ENCODE results near the gene PDE3B. TPM values are rescaled to one million over a fixed set of nuclear protein-coding genes. Genes with fewer than 3 reads are reported as not detected.
"Not testable (repeated sequence)": the region's sequence is repeated elsewhere in the genome, so short reads cannot be mapped to it uniquely, and the experiment has no call there.

Gene PDE3B
- polyA plus RNA-seq, 3 donors, result 4.0 to 6.0 (median 5.2) TPM

DNA sequence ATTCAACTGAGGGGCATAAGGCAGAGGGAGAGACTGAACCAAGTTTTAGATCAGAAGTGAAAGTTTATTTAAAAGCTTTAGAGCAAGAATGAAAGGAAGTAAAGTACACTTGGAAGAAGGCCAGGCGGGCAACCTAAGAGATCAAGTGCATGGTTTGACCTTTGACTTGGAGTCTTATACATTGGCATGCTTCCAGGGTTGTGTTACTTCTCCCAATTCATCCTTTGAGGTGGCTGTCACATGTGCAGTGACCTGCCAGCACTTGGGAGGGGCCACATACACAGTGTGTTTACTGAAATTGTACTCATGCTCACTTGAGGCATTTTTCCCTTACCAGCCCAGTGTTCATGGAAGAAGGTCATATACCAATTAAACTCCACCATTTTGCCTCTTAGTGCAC lies 218.1 kb downstream of the PDE3B start:
- DNase-seq, result no peak
- H3K4me1 Mint-ChIP-seq, result no peaks in the 10 kb centered on the region
- H4K20me1 ChIP-seq (ENCODE audit: insufficient read depth, low read length), result no peaks in the 10 kb centered on the region
- intact Hi-C loops (cut with micrococcal nuclease), result no loop called here
- no peak overlapping the region for H3K4me3 ChIP-seq (replicated peaks in 1 of 3; ENCODE audit: low read depth in 2 of 3, low read length in 3 of 3)
- no peaks in the 10 kb centered on the region for H3K9me3 ChIP-seq (replicated peaks in 1 of 2; ENCODE audit: control insufficient read depth in 1 of 2, insufficient read depth in 1 of 2, low read length in 2 of 2)
- WGBS (ENCODE audit: insufficient coverage), result 100% methylated on average over 1 of the region's 1 CpG
- no peaks in the 10 kb centered on the region for H3K27me3 ChIP-seq (ENCODE audit: control insufficient read depth in 2 of 2, insufficient read depth in 2 of 2, low read length in 2 of 2)
- TF ChIP-seq CTCF (IDR thresholded peaks at IDR 0.05), result no peak
- peaks cover 4 to 14% (median 10%) of the 10 kb centered on the region in 7 donors for H3K9me3 Mint-ChIP-seq
- no peak overlapping the region for H3K4me2 ChIP-seq (replicated peaks; ENCODE audit: extremely low read depth, low read length, poor library complexity, severe bottlenecking)
- no peaks in the 10 kb centered on the region for H3K4me1 ChIP-seq (ENCODE audit: control insufficient read depth in 1 of 2, insufficient read depth in 2 of 2, low read length in 2 of 2)
- H3K27ac Mint-ChIP-seq, result peak overlapping the region in 1 of 7 donors; percentile 40
- H3K27ac ChIP-seq (ENCODE audit: low read depth in 1 of 2, low read length in 2 of 2), result no peak overlapping the region
- H3K27me3 Mint-ChIP-seq (ENCODE audit: low read depth in 3 of 3), result no peaks in the 10 kb centered on the region
- H3K9ac ChIP-seq (ENCODE audit: insufficient read depth, low read length, poor library complexity, severe bottlenecking), result no peak overlapping the region
- no peak overlapping the region for H2AFZ ChIP-seq (ENCODE audit: insufficient read depth, low read depth, low read length, poor library complexity, severe bottlenecking)
- H3K4me3 Mint-ChIP-seq, result no peak overlapping the region
- no peaks in the 10 kb centered on the region for H3K79me2 ChIP-seq (ENCODE audit: insufficient read depth, low read length)
- peaks cover 35 to 45% of the 10 kb centered on the region in 2 donors for H3K36me3 Mint-ChIP-seq
- H3K36me3 ChIP-seq (replicated peaks in 1 of 2; ENCODE audit: control insufficient read depth in 1 of 2, insufficient read depth in 2 of 2, low read length in 2 of 2), result peaks cover 6 to 42% of the 10 kb centered on the region in 2 donors

DNA sequence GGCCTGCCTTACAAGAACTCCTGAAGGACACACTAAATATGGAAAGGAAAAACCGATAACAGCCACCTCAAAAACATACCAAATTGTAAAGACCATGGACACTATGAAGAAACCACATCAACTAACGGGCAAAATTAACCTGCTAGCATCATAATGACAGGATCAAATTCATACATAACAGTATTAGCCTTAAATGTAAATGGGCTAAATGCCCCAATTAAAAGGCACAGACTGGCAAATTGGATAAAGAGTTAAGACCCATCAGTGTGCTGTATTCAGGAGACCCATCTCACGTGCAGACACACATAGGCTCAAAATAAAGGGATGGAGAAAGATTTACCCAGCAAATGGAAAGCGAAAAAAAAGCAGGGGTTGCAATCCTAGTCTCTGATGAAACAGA lies 220.2 kb downstream of the PDE3B start:
- not testable (repeated sequence) for H3K27me3 Mint-ChIP-seq (ENCODE audit: low read depth in 3 of 3); H4K20me1 ChIP-seq (ENCODE audit: insufficient read depth, low read length)

More for the DNA sequence above, 220.2 kb downstream of the PDE3B start:
- H3K4me1 ChIP-seq (ENCODE audit: control insufficient read depth in 1 of 2, insufficient read depth in 2 of 2, low read length in 2 of 2); H3K4me3 Mint-ChIP-seq; H2AFZ ChIP-seq (ENCODE audit: insufficient read depth, low read depth, low read length, poor library complexity, severe bottlenecking); H3K4me3 ChIP-seq (replicated peaks in 1 of 3; ENCODE audit: low read depth in 2 of 3, low read length in 3 of 3); H3K4me2 ChIP-seq (replicated peaks; ENCODE audit: extremely low read depth, low read length, poor library complexity, severe bottlenecking); H3K27ac Mint-ChIP-seq; H3K27me3 ChIP-seq (ENCODE audit: control insufficient read depth in 2 of 2, insufficient read depth in 2 of 2, low read length in 2 of 2); H3K79me2 ChIP-seq (ENCODE audit: insufficient read depth, low read length); H3K4me1 Mint-ChIP-seq; DNase-seq; intact Hi-C loops (cut with micrococcal nuclease); H3K9ac ChIP-seq (ENCODE audit: insufficient read depth, low read length, poor library complexity, severe bottlenecking); H3K27ac ChIP-seq (ENCODE audit: low read depth in 1 of 2, low read length in 2 of 2); H3K9me3 ChIP-seq (replicated peaks in 1 of 2; ENCODE audit: control insufficient read depth in 1 of 2, insufficient read depth in 1 of 2, low read length in 2 of 2): not testable (repeated sequence)
- Mint-ChIP-seq H3K9me3 (peaks cover 4 to 14% (median 10%) of the 10 kb centered on the region in 7 donors), H3K36me3 (peaks cover 44 to 55% of the 10 kb centered on the region in 2 donors)
- WGBS (ENCODE audit: insufficient coverage), result no CpG with 5 or more reads among the region's 4 CpGs
- H3K36me3 ChIP-seq (replicated peaks in 1 of 2; ENCODE audit: control insufficient read depth in 1 of 2, insufficient read depth in 2 of 2, low read length in 2 of 2), result peaks cover 11 to 48% of the 10 kb centered on the region in 2 donors

All from CD14-positive monocyte (primary cell).